ENCODE measurements around the gene GATAD2B.
A peak's percentile ranks its signal among the peaks of the same experiment; 100 is the strongest.

GATAD2B gene

GRCh38 chr1:153805886-153806719 lies 116.7 kb downstream of the GATAD2B start:
- Histone ChIP-seq H3K9me3 (ENCODE audit: control insufficient read depth, insufficient read depth, low read depth, low read length) (no peaks in the 10 kb centered on the region), H3K4me1 (ENCODE audit: control insufficient read depth, insufficient read depth, low read length) (no peaks in the 10 kb centered on the region), H3K36me3 (ENCODE audit: control insufficient read depth in 2 of 2, insufficient read depth in 1 of 2, low read length in 2 of 2) (peaks cover 21 to 56% of the 10 kb centered on the region in 2 experiments), H3K27ac (ENCODE audit: extremely low read depth, low read depth, low read length) (no peak overlapping the region), H3K4me3 (ENCODE audit: low read depth, low read length) (no peak overlapping the region)
- CTCF ChIA-PET = interaction anchor here (0.6 to 2.1 kb wide), 5 partner anchors 9 to 386 kb away, joined by 3 to 9 read pairs (median 6); partner anchors contain the start of genes RAB13 and TPM3
- POLR2A ChIA-PET = interaction anchor here (0.6 to 1.1 kb wide), 2 partner anchors 172 to 466 kb away, joined by 3 to 6 read pairs; partner anchors contain the start of gene JTB
- TF ChIP-seq ZSCAN30 (tag by site-specific recombination; IDR thresholded peaks at IDR 0.05) = no peak
- no peak for TF ChIP-seq SP3 (tag by site-specific recombination; IDR thresholded peaks at IDR 0.05)
- TF ChIP-seq ZNF830 (tag by site-specific recombination; IDR thresholded peaks at IDR 0.05; ENCODE audit: low read depth) = no peak
- no peak for TF ChIP-seq GLIS2 (tag by site-specific recombination; IDR thresholded peaks at IDR 0.05)
- no peak for TF ChIP-seq ATF2 (tag by site-specific recombination; IDR thresholded peaks at IDR 0.05; ENCODE audit: low read depth)
- TF ChIP-seq ZNF302 (tag by site-specific recombination; IDR thresholded peaks at IDR 0.05; ENCODE audit: low read depth) = no peak

GRCh38 chr1:153805042-153805745 lies 117.6 kb downstream of the GATAD2B start:
- TF ChIP-seq KLF17 (tag by site-specific recombination; IDR thresholded peaks at IDR 0.05) (peak; percentile 42; the same call in 1 of the 2 replicates), PRDM1 (tag by site-specific recombination; IDR thresholded peaks at IDR 0.05) (peak; percentile 52; the same call in 1 of the 2 replicates), ZNF660 (tag by site-specific recombination; IDR thresholded peaks at IDR 0.05) (no peak)
- CTCF ChIA-PET = interaction anchor here (1.0 to 2.1 kb wide), 3 partner anchors 12 to 310 kb away, joined by 3 to 7 read pairs (median 6); partner anchors contain the start of gene RAB13
- Histone ChIP-seq H3K4me1 (ENCODE audit: control insufficient read depth, insufficient read depth, low read length) (no peaks in the 10 kb centered on the region), H3K27ac (ENCODE audit: extremely low read depth, low read depth, low read length) (no peak overlapping the region), H3K4me3 (ENCODE audit: low read depth, low read length) (no peak overlapping the region), H3K9me3 (ENCODE audit: control insufficient read depth, insufficient read depth, low read depth, low read length) (no peaks in the 10 kb centered on the region), H3K36me3 (ENCODE audit: control insufficient read depth in 2 of 2, insufficient read depth in 1 of 2, low read length in 2 of 2) (peaks cover 16 to 49% of the 10 kb centered on the region in 2 experiments)
- POLR2A ChIA-PET = interaction anchor here (1.5 kb wide), 1 partner anchor 158 kb away, joined by 3 read pairs; the partner anchor contains the start of gene SLC39A1

GRCh38 chr1:153804112-153804511 lies 118.7 kb downstream of the GATAD2B start:
- H3K36me3 ChIP-seq (ENCODE audit: control insufficient read depth in 2 of 2, insufficient read depth in 1 of 2, low read length in 2 of 2) = peaks cover 7 to 42% of the 10 kb centered on the region in 2 experiments; a peak in 2 of 3 replicates
- no peaks in the 10 kb centered on the region for H3K9me3 ChIP-seq (ENCODE audit: control insufficient read depth, insufficient read depth, low read depth, low read length)
- TF ChIP-seq ZNF146 (tag by site-specific recombination; IDR thresholded peaks at IDR 0.05) (no peak), ZNF121 (tag by site-specific recombination; IDR thresholded peaks at IDR 0.05) (peak; percentile 90)
- H3K4me1 ChIP-seq (ENCODE audit: control insufficient read depth, insufficient read depth, low read length) = no peaks in the 10 kb centered on the region
- H3K27ac ChIP-seq (ENCODE audit: extremely low read depth, low read depth, low read length) = no peak overlapping the region
- ChIA-PET POLR2A (interaction anchor here (1.5 kb wide), 2 partner anchors 142 to 159 kb away, joined by 3 to 4 read pairs; partner anchors contain the start of genes DENND4B and SLC39A1), CTCF (no interaction called here)
- no peak overlapping the region for H3K4me3 ChIP-seq (ENCODE audit: low read depth, low read length)

GRCh38 chr1:153803470-153804056 lies 119.2 kb downstream of the GATAD2B start:
- ChIA-PET POLR2A (interaction anchor here (1.5 kb wide), 1 partner anchor 143 kb away, joined by 4 read pairs; the partner anchor contains the start of gene DENND4B), CTCF (interaction anchor here (1.5 to 3.1 kb wide), 2 partner anchors 12 to 183 kb away, joined by 3 to 19 read pairs; partner anchors contain the start of gene RAB13)
- H3K4me1 ChIP-seq (ENCODE audit: control insufficient read depth, insufficient read depth, low read length) = no peaks in the 10 kb centered on the region
- H3K36me3 ChIP-seq (ENCODE audit: control insufficient read depth in 2 of 2, insufficient read depth in 1 of 2, low read length in 2 of 2) = peaks cover 5 to 37% of the 10 kb centered on the region in 2 experiments; a peak in 2 of 3 replicates
- no peaks in the 10 kb centered on the region for H3K9me3 ChIP-seq (ENCODE audit: control insufficient read depth, insufficient read depth, low read depth, low read length)
- no peak overlapping the region for H3K4me3 ChIP-seq (ENCODE audit: low read depth, low read length)
- H3K27ac ChIP-seq (ENCODE audit: extremely low read depth, low read depth, low read length) = no peak overlapping the region
- TF ChIP-seq SP3 (tag by site-specific recombination; IDR thresholded peaks at IDR 0.05) (no peak), ZIC2 (tag by site-specific recombination; IDR thresholded peaks at IDR 0.05) (no peak), ZNF292 (tag by site-specific recombination; IDR thresholded peaks at IDR 0.05; ENCODE audit: borderline replicate concordance, low read depth) (no peak), ZBTB48 (tag by site-specific recombination; IDR thresholded peaks at IDR 0.05) (no peak), PRDM4 (tag by site-specific recombination; IDR thresholded peaks at IDR 0.05) (no peak), ZNF404 (tag by site-specific recombination; IDR thresholded peaks at IDR 0.05) (no peak), ZNF354C (tag by site-specific recombination; IDR thresholded peaks at IDR 0.05; ENCODE audit: borderline replicate concordance, low read depth) (no peak), ZFP37 (tag by site-specific recombination; IDR thresholded peaks at IDR 0.05) (no peak), ZNF610 (tag by site-specific recombination; IDR thresholded peaks at IDR 0.05; ENCODE audit: borderline replicate concordance) (no peak), GLIS2 (tag by site-specific recombination; IDR thresholded peaks at IDR 0.05) (no peak)
